HG02678 (cell line): ENCODE data around the gene FOXL2NB.
"Not testable (repeated sequence)": the region's sequence is repeated elsewhere in the genome, so short reads cannot be mapped to it uniquely, and the experiment has no call there.

Experiments
- ATAC-seq: cut with Tn5 transposase; IDR thresholded peaks from one replicate; pipeline ENCODE4 v1.9.1; 2021; ENCODE audit warnings: mild to moderate bottlenecking, moderate library complexity; ENCODE audit not compliant: unreplicated experiment

FOXL2NB gene

GRCh38 chr3:138946663-138947494 lies at the start of gene FOXL2NB, which contains the start of gene FOXL2:
FOXL2NB (plus strand) TSS chr3:138947217; CDS start chr3:138947365, 148 bp downstream.
FOXL2 (minus strand) TSS chr3:138947137; CDS start chr3:138946722, 415 bp downstream.
- no peak for ATAC-seq

DNA sequence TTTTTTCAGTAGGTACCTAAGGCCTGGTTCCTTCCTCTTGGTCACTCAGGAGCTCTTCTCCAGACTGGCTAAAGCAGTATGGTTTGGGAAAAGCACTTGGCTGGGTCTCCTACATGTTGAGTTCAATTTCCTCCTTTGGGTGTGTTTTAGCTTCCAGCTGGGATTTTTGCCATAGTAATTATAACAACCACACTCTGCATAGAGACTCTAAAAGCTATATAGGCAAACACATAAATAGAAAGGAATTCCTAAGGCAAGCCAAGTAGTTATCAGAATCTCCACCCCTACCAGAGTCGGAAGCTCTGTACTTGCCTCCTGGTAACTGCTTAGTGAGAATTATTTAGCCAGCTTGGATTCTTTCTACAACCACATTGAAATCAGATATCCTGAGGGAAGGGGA lies 48.7 kb upstream of the FOXL2NB start:
- no peak for ATAC-seq

GRCh38 chr3:138898708-138899107 lies 48.3 kb upstream of the FOXL2NB start:
- ATAC-seq, result no peak

DNA sequence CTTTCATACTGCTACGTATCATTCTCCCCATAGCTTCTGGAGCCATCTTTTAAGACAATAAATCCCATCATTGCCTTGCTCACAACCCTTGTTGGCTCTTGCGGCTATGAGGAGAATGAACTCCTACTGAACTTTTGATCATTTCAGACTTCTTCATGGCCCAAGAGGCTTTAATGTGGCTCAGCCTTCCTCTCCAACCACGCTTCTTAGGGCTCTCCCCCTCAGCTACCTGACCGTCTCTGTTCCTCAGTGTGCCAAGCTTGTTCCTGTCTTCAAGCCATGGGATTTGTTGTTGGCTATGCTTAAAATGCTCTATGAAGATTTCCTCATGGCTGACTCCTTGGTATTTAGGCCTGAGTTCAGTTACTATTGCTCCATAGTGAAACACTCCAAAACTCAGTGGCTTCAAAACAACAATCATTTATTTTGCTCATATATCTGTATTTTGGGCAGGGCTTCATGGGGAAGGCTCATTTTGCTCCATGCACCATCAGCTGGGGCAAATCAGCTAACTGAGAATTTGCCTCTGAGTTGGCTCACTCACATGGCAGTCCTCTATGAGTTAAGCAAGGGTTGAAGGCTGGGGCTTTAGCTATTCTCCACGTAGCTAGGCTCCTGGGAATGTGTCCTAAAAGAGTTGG lies 47.5 kb upstream of the FOXL2NB start:
- no peak for ATAC-seq

GRCh38 chr3:138901567-138901966 lies 45.5 kb upstream of the FOXL2NB start:
- no peak for ATAC-seq

DNA sequence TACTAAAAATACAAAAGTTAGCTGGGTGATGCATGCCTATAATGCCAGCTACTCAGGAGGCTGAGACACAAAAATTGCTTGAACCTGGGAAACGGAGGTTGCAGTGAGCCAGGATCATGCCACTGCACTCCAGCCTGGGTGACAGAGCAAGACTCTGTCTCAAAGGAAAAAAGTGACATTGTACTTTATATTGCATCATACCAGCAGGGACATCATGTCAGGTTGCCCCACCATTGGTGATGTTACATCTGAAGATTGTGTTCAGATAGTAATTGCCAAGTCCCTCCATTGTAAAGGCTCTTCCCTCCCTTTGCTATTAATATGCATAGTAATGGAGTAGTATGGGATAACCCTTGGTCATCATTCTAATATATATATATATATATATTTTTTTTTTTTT lies 44.8 kb upstream of the FOXL2NB start:
- ATAC-seq, result no peak

- no peak for ATAC-seq
Measured at GRCh38 chr3:138907539-138907938, 39.5 kb upstream of the FOXL2NB start.

- no peak for ATAC-seq
Measured at GRCh38 chr3:138908846-138909245, 38.2 kb upstream of the FOXL2NB start.

- ATAC-seq, result no peak
Measured at GRCh38 chr3:138909904-138910303, 37.1 kb upstream of the FOXL2NB start.

DNA sequence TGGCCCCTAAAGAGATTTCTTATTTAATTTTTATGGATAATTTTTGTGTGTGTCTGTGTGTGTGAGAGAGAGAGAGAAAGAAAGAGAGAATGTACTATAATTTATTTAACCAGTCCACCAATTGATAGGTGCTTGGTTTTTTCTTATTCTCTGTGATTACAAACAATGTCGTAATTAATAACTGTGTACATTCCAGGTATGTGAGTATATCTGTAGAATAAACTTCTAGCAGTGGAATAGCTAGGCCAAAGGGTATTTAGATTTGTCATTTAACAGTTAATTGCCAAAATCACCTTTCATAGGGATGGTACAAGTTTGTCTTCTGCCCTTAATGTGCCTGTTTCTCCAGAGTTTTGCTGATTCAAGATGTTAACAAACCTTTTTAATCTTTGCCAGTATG lies 35.4 kb upstream of the FOXL2NB start:
- ATAC-seq, result no peak

GRCh38 chr3:138912237-138912636 lies 34.8 kb upstream of the FOXL2NB start:
- ATAC-seq, result no peak

DNA sequence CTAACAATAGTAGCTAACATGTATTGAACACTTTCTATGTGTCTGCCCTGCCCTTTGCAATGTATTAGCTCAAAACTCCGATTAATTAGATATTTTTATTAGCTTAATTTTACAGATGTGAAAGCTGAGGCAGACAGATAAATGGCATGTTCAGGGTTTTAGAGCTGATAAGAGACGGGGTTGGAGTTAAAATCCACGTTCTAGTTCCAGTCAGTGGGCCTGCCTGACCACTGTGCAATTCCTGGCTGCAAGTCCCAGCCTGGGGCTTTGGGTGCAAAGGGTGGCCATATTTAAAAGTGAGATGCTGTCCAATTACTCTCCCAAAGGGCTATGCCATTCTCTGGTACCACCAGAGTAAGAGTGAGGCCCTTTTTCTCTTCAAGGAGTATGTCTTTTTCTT lies 33.3 kb upstream of the FOXL2NB start:
- ATAC-seq, result no peak

DNA sequence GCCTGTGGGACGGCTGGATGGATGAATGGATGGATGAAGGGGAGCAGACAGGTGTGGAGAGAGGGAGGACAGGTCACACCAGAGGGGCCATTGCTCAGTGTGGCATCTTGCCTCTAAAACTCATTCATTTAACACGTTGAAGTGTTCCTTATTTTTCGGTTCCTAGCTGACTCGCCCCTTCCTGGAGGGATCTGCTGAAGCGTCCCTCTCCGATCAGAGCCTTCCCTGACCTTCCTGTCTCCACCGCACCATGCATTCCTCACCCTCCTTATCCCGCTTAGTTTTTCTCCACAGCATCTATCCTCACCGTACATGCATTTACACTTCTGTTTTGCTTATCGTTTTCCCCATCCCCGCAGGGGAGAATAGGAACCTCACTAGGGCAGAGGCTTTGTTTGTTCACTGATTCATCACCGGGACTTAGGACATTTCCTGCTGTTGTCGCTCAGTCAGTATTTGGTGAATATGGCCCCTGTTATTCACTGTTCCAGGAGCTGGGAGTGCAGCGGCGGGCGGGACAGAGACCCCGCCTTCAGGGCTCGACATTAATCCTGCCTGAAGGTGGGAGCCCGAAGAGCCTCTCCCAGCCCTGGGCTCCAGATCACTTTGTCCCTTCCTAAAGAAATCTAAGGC lies 32.0 kb upstream of the FOXL2NB start:
- peak; percentile 19 for ATAC-seq

GRCh38 chr3:138915503-138916498 lies 31.2 kb upstream of the FOXL2NB start:
- ATAC-seq, result peak; percentile 87

- no peak for ATAC-seq
Measured at GRCh38 chr3:138916824-138917223, 30.2 kb upstream of the FOXL2NB start.

DNA sequence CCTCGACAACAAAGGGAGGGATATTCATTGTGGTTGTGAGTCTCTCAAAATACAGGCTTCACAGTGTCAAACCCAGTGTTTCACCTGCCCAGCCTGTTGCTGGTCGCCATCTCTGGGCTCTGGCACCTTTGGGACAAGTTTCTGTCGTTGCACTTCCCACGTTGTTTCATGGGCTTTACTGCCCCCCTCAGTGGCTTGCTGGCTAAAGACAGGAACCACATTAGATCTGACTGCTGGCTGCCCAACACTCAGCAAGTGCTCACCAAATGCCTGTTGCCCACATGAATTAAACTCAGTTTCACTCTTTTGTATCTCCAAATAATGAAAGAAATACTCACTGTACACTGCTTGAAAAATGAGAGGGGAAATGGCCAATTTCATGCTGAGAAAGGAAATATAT lies 27.7 kb upstream of the FOXL2NB start:
- no peak for ATAC-seq

DNA sequence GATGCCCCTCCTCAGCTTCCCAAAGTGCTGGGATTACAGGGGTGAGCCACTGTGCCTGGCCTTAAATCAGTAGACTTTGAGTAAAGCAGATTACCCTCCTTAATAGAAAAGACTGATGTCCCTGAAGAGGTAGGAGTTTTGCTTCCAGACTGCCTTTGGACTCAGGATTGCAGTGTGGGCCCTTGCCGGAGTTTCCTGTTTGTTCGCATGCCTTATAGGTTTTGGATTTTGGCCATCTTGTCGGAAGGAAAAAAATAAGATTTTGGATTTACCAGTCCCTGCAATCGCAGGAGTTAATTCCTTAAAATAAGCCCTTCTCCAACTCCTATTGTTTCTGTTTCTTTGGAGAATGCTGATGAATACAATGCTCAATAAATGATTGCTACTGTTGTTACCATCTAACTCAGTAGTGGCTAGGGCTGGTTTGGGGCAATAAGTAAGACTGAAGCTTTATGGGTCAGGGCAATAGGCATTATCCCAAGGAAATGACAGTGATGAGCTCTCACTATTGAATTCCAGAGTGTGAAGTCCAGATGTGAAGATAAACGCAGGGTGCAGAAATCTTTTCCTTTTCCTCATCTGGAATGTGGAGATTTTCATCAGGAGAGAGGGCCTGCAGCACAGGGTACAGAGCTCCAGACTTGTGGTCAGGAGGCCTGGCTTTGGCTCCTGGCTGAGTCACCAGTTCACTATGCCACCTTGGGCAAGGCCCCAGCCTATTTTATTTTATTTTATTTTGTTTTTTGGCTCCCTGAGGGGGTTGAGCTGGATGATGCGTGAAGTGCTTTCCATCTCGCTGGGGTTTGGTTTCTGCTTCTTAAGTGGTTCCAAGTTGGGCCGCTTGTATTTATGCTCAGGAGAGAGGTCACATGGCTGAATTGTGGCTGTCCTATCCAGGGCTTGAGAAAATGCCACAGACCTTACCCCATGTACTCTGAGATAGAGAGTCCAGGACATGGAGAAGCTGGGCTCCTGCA lies 25.4 kb upstream of the FOXL2NB start:
- no peak for ATAC-seq

GRCh38 chr3:138922400-138922799 lies 24.6 kb upstream of the FOXL2NB start:
- not testable (repeated sequence) for ATAC-seq

- peak; percentile 82 for ATAC-seq
Measured at GRCh38 chr3:138923531-138923994, 23.5 kb upstream of the FOXL2NB start.
